Measurements from ENCODE around the gene PAQR3.
"Not testable (repeated sequence)": the region's sequence is repeated elsewhere in the genome, so short reads cannot be mapped to it uniquely, and the experiment has no call there.

The PAQR3 gene

GRCh38 chr4:78928835-78929234 is 10.4 kb downstream of the PAQR3 start:
- no peak for DNase-seq (ENCODE audit: low spot score)

- DNase-seq (ENCODE audit: low spot score), result no peak
Measured at GRCh38 chr4:78926826-78927225, 12.4 kb downstream of the PAQR3 start.

- no peak for DNase-seq (ENCODE audit: low spot score)
Measured at GRCh38 chr4:78923464-78924312, 15.6 kb downstream of the PAQR3 start.

GRCh38 chr4:78922207-78922606 is 17.0 kb downstream of the PAQR3 start:
- DNase-seq (ENCODE audit: low spot score), result no peak

GRCh38 chr4:78910612-78911011 is 28.6 kb downstream of the PAQR3 start:
- DNase-seq (ENCODE audit: low spot score), result no peak

- DNase-seq (ENCODE audit: low spot score), result not testable (repeated sequence)
Measured at GRCh38 chr4:78908974-78909373, 30.3 kb downstream of the PAQR3 start.

GRCh38 chr4:78907638-78908037 is 31.6 kb downstream of the PAQR3 start:
- DNase-seq (ENCODE audit: low spot score), result no peak

- no peak for DNase-seq (ENCODE audit: low spot score)
Measured at GRCh38 chr4:78904143-78904542, 35.1 kb downstream of the PAQR3 start.

- DNase-seq (ENCODE audit: low spot score), result no peak
Measured at GRCh38 chr4:78902298-78902697, 36.9 kb downstream of the PAQR3 start.

- no peak for DNase-seq (ENCODE audit: low spot score)
Measured at GRCh38 chr4:78901882-78902281, 37.4 kb downstream of the PAQR3 start.

GRCh38 chr4:78899302-78899701 is 39.9 kb downstream of the PAQR3 start:
- no peak for DNase-seq (ENCODE audit: low spot score)

- DNase-seq (ENCODE audit: low spot score), result no peak
Measured at GRCh38 chr4:78889955-78890354, 49.3 kb downstream of the PAQR3 start.

- no peak for DNase-seq (ENCODE audit: low spot score)
Measured at GRCh38 chr4:78885598-78885997, 53.6 kb downstream of the PAQR3 start.

- no peak for DNase-seq (ENCODE audit: low spot score)
Measured at GRCh38 chr4:78880874-78881492, 58.3 kb downstream of the PAQR3 start.

- no peak for DNase-seq (ENCODE audit: low spot score)
Measured at GRCh38 chr4:78878031-78878430, 61.2 kb downstream of the PAQR3 start.

GRCh38 chr4:78876568-78877320 is 62.5 kb downstream of the PAQR3 start:
- no peak for DNase-seq (ENCODE audit: low spot score)

- DNase-seq (ENCODE audit: low spot score), result no peak
Measured at GRCh38 chr4:78870056-78870455, 69.2 kb downstream of the PAQR3 start.

- not testable (repeated sequence) for DNase-seq (ENCODE audit: low spot score)
Measured at GRCh38 chr4:78868712-78869111, 70.5 kb downstream of the PAQR3 start.

- DNase-seq (ENCODE audit: low spot score), result no peak
Measured at GRCh38 chr4:78865451-78865850, 73.8 kb downstream of the PAQR3 start.

- DNase-seq (ENCODE audit: low spot score), result peak; percentile 64
Measured at GRCh38 chr4:78864405-78865024, 74.7 kb downstream of the PAQR3 start.

- no peak for DNase-seq (ENCODE audit: low spot score)
Measured at GRCh38 chr4:78863991-78864390, 75.2 kb downstream of the PAQR3 start.

GRCh38 chr4:78863254-78863869 is 75.9 kb downstream of the PAQR3 start:
- no peak for DNase-seq (ENCODE audit: low spot score)
